Immature natural killer cell (primary cell): ENCODE data around the gene TXNDC8. TPM values are rescaled to one million over a fixed set of nuclear protein-coding genes. Genes with fewer than 3 reads are reported as not detected.
A peak's percentile ranks its signal among the peaks of the same experiment; 100 is the strongest.

Experiments
- DNase-seq, 3 donors: peaks; one replicate each; pipeline ENCODE4 v3.0.0; 2022; ENCODE audit warnings: mixed read lengths in 1 of 3
- H3K27ac Mint-ChIP-seq, 6 donors: one replicate each; pipeline ENCODE4 v1.8.0; 2020; ENCODE audit warnings: mixed read lengths in 6 of 6, mild to moderate bottlenecking in 5 of 6, inconsistent platforms in 4 of 6, moderate library complexity in 3 of 6
- H3K27me3 Mint-ChIP-seq, 3 donors: one replicate each; pipeline ENCODE4 v1.8.0; 2020 to 2021; ENCODE audit warnings: low read depth in 3 of 3, mild to moderate bottlenecking in 3 of 3, mixed read lengths in 3 of 3, moderate library complexity in 3 of 3, inconsistent platforms in 1 of 3
- H3K36me3 Mint-ChIP-seq, 3 donors: one replicate each; pipeline ENCODE4 v1.8.0; 2020; ENCODE audit warnings: mixed read lengths in 3 of 3, inconsistent platforms in 2 of 3, mild to moderate bottlenecking in 2 of 3
- H3K4me1 Mint-ChIP-seq, 2 donors: one replicate each; pipeline ENCODE4 v1.8.0; 2020; ENCODE audit warnings: inconsistent platforms in 2 of 2, mild to moderate bottlenecking in 2 of 2, mixed read lengths in 2 of 2, moderate library complexity in 1 of 2
- H3K4me3 Mint-ChIP-seq, 5 donors: one replicate each; pipeline ENCODE4 v1.8.0; 2020; ENCODE audit warnings: mild to moderate bottlenecking in 5 of 5, mixed read lengths in 5 of 5, inconsistent platforms in 3 of 5, moderate library complexity in 3 of 5
- H3K9me3 Mint-ChIP-seq, 6 donors: one replicate each; pipeline ENCODE4 v1.8.0; 2020; ENCODE audit warnings: mild to moderate bottlenecking in 6 of 6, mixed read lengths in 6 of 6, inconsistent platforms in 4 of 6, moderate library complexity in 3 of 6
- polyA plus RNA-seq, 3 donors: library from polyadenylated mRNA; unstranded; fragments of 300-500 nt; fragmentation: Illumina TruSeq; gene quantifications; one replicate each; pipeline ENCODE4 v1.2.3, GENCODE V29; 2021

Gene TXNDC8
- polyA plus RNA-seq, 3 donors from 2014 or later, result not detected

- H3K9me3 Mint-ChIP-seq, result no peaks in the 10 kb centered on the region
- H3K27me3 Mint-ChIP-seq, result peaks cover 0 to 9% (median 2%) of the 10 kb centered on the region in 3 donors
- H3K4me1 Mint-ChIP-seq, result no peaks in the 10 kb centered on the region
These were observed 53.9 kb downstream of the TXNDC8 start for GRCh38 chr9:110283751-110284150.

GRCh38 chr9:110282739-110283081, 55.0 kb downstream of the TXNDC8 start:
- H3K4me3 Mint-ChIP-seq, result no peak overlapping the region
- DNase-seq, result no peak
- H3K4me1 Mint-ChIP-seq, result no peaks in the 10 kb centered on the region
- H3K27ac Mint-ChIP-seq, result no peak overlapping the region
- H3K27me3 Mint-ChIP-seq, result peaks cover 0 to 9% (median 2%) of the 10 kb centered on the region in 3 donors
- no peaks in the 10 kb centered on the region for H3K9me3 Mint-ChIP-seq
- no peaks in the 10 kb centered on the region for H3K36me3 Mint-ChIP-seq

More at GRCh38 chr9:110283751-110284150, 53.9 kb downstream of the TXNDC8 start:
- H3K4me3 Mint-ChIP-seq, result no peak overlapping the region
- DNase-seq, result no peak
- no peak overlapping the region for H3K27ac Mint-ChIP-seq
- H3K36me3 Mint-ChIP-seq, result no peaks in the 10 kb centered on the region

DNA sequence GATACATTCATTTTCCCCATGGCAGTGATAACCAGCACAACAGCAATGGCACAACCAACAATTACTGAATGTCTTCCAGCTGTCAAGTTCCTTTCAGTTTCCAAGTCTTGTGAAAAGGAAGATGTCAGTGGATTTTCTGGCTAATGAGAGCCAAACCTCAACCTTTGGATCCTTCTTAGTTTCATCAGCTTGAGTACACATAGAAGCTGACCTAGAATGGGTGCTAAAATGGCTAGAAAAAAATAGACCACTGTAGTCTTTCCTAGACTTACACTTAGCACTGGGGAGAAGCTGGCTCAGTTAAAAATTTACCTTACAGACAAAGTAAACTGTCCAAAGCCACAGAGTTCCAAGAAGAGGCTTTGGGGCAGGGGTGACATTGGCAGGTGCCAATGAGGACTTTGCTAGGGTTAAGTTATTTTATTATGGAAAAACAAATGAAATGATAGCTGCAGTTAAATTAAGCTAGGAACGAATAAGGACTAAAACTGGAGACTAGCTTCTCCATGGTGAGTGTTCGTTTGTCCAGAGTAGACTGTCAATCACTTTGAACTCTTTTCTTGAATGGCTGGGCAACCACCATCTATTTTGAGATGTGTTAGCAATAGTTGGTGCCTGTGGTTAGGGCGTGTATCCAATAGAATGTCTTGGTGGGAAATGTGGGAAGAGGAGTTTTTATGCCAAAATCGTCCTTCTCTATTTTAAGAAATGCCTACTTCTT, 55.5 kb downstream of the TXNDC8 start:
- Mint-ChIP-seq H3K4me3 (no peak overlapping the region), H3K36me3 (no peaks in the 10 kb centered on the region), H3K27me3 (peaks cover 0 to 9% (median 2%) of the 10 kb centered on the region in 3 donors), H3K4me1 (no peaks in the 10 kb centered on the region), H3K27ac (no peak overlapping the region), H3K9me3 (no peaks in the 10 kb centered on the region)
- DNase-seq, result no peak

- DNase-seq, result no peak
- Mint-ChIP-seq H3K4me3 (no peak overlapping the region), H3K36me3 (no peaks in the 10 kb centered on the region), H3K27ac (no peak overlapping the region), H3K9me3 (no peaks in the 10 kb centered on the region), H3K27me3 (peaks cover 0 to 10% (median 2%) of the 10 kb centered on the region in 3 donors), H3K4me1 (no peaks in the 10 kb centered on the region)
These were observed 59.5 kb downstream of the TXNDC8 start for GRCh38 chr9:110278080-110278707.

- no peak for DNase-seq
- H3K27ac Mint-ChIP-seq, result no peak overlapping the region
- H3K9me3 Mint-ChIP-seq, result no peaks in the 10 kb centered on the region
- peaks cover 0 to 8% (median 2%) of the 10 kb centered on the region in 3 donors for H3K27me3 Mint-ChIP-seq
- H3K4me3 Mint-ChIP-seq, result no peak overlapping the region
- no peaks in the 10 kb centered on the region for H3K36me3 Mint-ChIP-seq
- no peaks in the 10 kb centered on the region for H3K4me1 Mint-ChIP-seq
These were observed 60.9 kb downstream of the TXNDC8 start for GRCh38 chr9:110276781-110277180.

DNA sequence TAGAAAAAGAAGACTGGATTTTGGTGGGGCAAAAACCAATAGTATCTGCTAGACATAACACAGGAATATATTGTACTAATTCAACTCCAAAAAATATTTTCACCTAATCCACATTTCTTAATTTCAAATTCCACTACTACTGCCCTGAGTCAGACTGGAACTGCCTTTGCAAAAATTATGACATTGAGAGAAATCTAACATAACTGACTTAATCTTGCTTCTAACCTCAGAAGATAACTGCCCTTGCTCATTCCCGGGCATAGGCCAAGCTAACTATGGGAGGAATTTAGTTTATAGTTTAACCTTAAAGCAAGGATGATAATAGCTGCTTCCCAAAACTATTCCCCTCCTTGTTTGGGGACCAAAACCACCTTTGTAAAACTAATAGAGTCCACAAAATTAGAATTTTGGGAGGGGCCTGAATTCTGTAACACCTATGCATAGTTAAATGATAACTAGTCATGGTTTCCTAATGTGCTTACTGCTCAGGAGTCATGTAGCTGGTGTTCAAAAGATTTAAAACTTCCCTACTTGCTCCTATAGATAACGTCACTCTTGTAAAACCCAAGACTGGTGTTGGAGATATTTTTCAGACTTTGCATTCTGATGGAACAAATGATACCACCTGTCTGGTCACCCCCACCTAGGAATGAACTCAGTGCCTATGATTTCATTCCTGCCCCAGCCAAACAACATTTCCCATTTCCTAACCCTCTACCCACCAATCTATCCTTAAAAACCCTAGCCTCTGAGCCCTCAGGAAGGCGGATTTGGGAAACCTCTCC, 67.3 kb downstream of the TXNDC8 start:
- H3K4me1 Mint-ChIP-seq, result no peaks in the 10 kb centered on the region
- no peak overlapping the region for H3K27ac Mint-ChIP-seq
- DNase-seq, result no peak
- no peaks in the 10 kb centered on the region for H3K36me3 Mint-ChIP-seq
- H3K27me3 Mint-ChIP-seq, result peaks cover under 1 to 2% (median 1%) of the 10 kb centered on the region in 3 donors
- H3K4me3 Mint-ChIP-seq, result no peak overlapping the region
- H3K9me3 Mint-ChIP-seq, result no peaks in the 10 kb centered on the region

GRCh38 chr9:110266795-110267194, 70.9 kb downstream of the TXNDC8 start:
- Mint-ChIP-seq H3K27me3 (peaks cover 1 to 6% (median 4%) of the 10 kb centered on the region in 3 donors), H3K36me3 (no peaks in the 10 kb centered on the region), H3K4me3 (no peak overlapping the region), H3K4me1 (no peaks in the 10 kb centered on the region), H3K27ac (no peak overlapping the region), H3K9me3 (no peaks in the 10 kb centered on the region)
- DNase-seq, result no peak

DNA sequence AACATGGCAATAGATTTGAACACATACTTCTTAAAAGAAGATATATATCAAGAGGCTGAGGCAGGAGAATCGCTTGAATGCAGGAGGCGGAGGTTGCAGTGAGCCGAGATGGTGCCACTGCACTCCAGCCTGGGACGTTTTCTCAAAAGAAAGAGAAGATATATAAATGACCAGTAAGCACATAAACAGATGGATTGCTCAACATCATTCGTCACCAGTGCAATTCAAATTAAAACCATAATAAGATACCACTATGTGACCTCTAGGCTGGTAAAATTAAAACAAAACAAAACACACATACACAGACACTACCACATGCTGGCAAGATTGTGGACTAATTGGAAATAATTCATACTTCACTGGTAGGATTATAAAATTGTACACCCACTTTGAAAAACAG, 76.0 kb downstream of the TXNDC8 start:
- no peak overlapping the region for H3K27ac Mint-ChIP-seq
- DNase-seq, result no peak
- peaks cover 9 to 10% of the 10 kb centered on the region in 2 donors for H3K4me1 Mint-ChIP-seq
- H3K4me3 Mint-ChIP-seq, result no peak overlapping the region
- H3K9me3 Mint-ChIP-seq, result no peaks in the 10 kb centered on the region
- no peaks in the 10 kb centered on the region for H3K36me3 Mint-ChIP-seq
- peaks cover 1 to 6% (median 6%) of the 10 kb centered on the region in 3 donors for H3K27me3 Mint-ChIP-seq

GRCh38 chr9:110260911-110261310, 76.8 kb downstream of the TXNDC8 start:
- Mint-ChIP-seq H3K4me3 (no peak overlapping the region), H3K27me3 (peaks cover 1 to 6% (median 6%) of the 10 kb centered on the region in 3 donors), H3K36me3 (no peaks in the 10 kb centered on the region), H3K9me3 (no peaks in the 10 kb centered on the region), H3K4me1 (peaks cover 10 to 11% of the 10 kb centered on the region in 2 donors), H3K27ac (no peak overlapping the region)
- no peak for DNase-seq

DNA sequence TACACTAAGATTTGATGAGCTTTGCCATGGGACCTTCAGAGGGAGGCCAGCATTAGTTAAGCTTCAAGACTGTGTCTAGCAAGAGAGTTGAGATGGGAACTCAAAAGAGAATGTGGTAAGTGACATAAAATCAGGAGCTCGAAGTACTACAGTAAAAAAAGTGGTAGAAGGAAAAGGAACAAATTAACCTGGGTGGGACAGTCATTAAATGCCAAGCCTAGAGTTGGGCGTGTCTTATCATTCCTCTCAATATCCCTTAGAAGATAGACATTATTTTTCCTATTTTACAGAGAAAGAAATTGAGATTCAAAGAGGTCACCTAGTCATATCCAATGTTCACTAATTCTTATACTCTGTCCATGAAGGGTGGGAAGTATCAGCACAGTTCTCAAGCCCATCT, 78.1 kb downstream of the TXNDC8 start:
- H3K27me3 Mint-ChIP-seq, result peaks cover 0 to 6% (median 3%) of the 10 kb centered on the region in 3 donors
- no peaks in the 10 kb centered on the region for H3K36me3 Mint-ChIP-seq
- DNase-seq, result no peak
- H3K27ac Mint-ChIP-seq, result no peak overlapping the region
- no peak overlapping the region for H3K4me3 Mint-ChIP-seq
- H3K9me3 Mint-ChIP-seq, result no peaks in the 10 kb centered on the region
- peaks cover 18 to 21% of the 10 kb centered on the region in 2 donors for H3K4me1 Mint-ChIP-seq

DNA sequence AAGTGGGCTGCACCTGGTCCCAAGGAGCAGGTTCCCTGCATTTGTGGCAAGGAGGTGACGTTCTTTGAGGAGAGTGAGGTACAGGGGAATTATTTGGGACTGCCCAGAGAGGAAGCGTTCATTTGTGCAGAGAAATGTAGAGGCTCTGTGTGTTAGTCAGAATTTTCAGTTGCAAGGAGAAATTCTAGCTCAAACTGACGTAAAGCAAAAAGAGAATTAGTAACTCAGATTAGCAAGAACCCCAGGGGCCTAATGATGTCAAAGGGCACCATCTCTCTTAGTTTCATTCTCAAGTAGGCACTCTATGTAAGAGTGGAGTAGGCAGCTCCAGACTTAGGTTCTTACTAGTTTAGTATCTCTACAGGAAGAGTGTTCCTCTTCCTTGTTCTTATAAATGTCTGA, 79.0 kb downstream of the TXNDC8 start:
- H3K4me3 Mint-ChIP-seq, result no peak overlapping the region
- no peaks in the 10 kb centered on the region for H3K36me3 Mint-ChIP-seq
- H3K27ac Mint-ChIP-seq, result no peak overlapping the region
- H3K4me1 Mint-ChIP-seq, result peaks cover 26 to 27% of the 10 kb centered on the region in 2 donors
- peaks cover 0 to 3% (median 0%) of the 10 kb centered on the region in 3 donors for H3K27me3 Mint-ChIP-seq
- DNase-seq, result no peak
- no peaks in the 10 kb centered on the region for H3K9me3 Mint-ChIP-seq

DNA sequence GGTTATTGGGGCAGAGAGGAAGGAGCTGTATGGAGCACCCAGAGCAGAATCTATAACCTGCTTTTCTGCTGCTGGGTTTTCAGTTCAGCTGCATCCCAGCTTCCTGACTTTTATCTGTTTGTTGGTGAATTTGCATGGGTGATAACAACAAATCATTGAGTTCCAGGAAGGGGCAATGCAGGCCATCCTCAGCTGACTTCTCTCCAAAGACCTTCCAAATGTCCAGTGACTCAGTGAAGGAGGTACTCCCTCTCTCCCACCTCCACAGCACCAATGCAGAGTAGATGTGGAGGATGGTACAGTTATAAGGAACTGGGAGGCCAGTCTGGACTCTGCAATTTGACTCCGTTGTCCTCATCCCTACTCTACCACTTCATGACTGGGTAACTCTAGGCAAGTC, 79.7 kb downstream of the TXNDC8 start:
- H3K36me3 Mint-ChIP-seq, result no peaks in the 10 kb centered on the region
- peaks cover 0 to 3% (median 0%) of the 10 kb centered on the region in 3 donors for H3K27me3 Mint-ChIP-seq
- H3K27ac Mint-ChIP-seq, result no peak overlapping the region
- H3K9me3 Mint-ChIP-seq, result no peaks in the 10 kb centered on the region
- peak overlapping the region; percentile 18 to 99 (median 98) for H3K4me3 Mint-ChIP-seq
- no peak for DNase-seq
- H3K4me1 Mint-ChIP-seq, result peaks cover 31 to 34% of the 10 kb centered on the region in 2 donors

GRCh38 chr9:110257097-110257841, 80.4 kb downstream of the TXNDC8 start:
- Mint-ChIP-seq H3K9me3 (no peaks in the 10 kb centered on the region), H3K4me3 (peak overlapping the region; percentile 90 to 99 (median 98)), H3K36me3 (no peaks in the 10 kb centered on the region), H3K27me3 (peaks cover 0 to 3% (median 0%) of the 10 kb centered on the region in 3 donors), H3K4me1 (peaks cover 34 to 40% of the 10 kb centered on the region in 2 donors), H3K27ac (peak overlapping the region; percentile 79 to 93 (median 89))
- no peak for DNase-seq
